Heart left ventricle (tissue), 13 donors: ENCODE data around the gene SPATA3.

Source experiments
- CTCF ChIP-seq, 12 donors: fragments of 200-600 bp; sonication (generic) in 4 of 12; IDR thresholded peaks; one replicate each; pipeline versions ENCODE4 v1.5.0 to v1.8.0; 2018 to 2022; ENCODE audit warnings: antibody characterized with exemption in 12 of 12, mild to moderate bottlenecking in 5 of 12
- POLR2A ChIP-seq, 2 donors: fragments of 450-650 bp; IDR thresholded peaks; one replicate each; pipeline ENCODE4 v1.6.1; 2017; ENCODE audit warnings: antibody characterized with exemption in 2 of 2, mild to moderate bottlenecking in 2 of 2, moderate library complexity in 2 of 2
- donor health status: ischemic (EF 13 %, LVEDD 7.1; RV severe dilation, severe dysfunction).
- donor health status: DM: no; HTN: yes; CAD: no.
- donor health status: DM: no; HTN: no; CAD: no.
- donor health status: ischemic (EF 25% LVEDD 6.9; RV normal size, moderate dysfunction).
- donor health status: ischemic (EF 25% LVEDD 5.7; RV mildly dilated, moderate dysfunction).
- donor health status: ischemic (EF 35%, LVEDD 5.7; RV mildly dilated, moderate dysfunction).
- donor health status: nonischemic (EF 11% LVEDD 7.7; RV severe dilation, severe dysfunction).
- donor health status: DM: yes; HTN: yes; CAD: no.
- donor health status: PGD.
- donor health status: ischemic (EF 29% LVEDD 5.4; RV normal size, mild dysfunction).
- donor health status: nonischemic (EF 23%, LVEDD 6.1; RV moderate dilation, normal function).

- TF ChIP-seq POLR2A (IDR thresholded peaks at IDR 0.05) = no peak
- no peak for TF ChIP-seq CTCF (IDR thresholded peaks at IDR 0.05)
Observed at GRCh38 chr2:231049286-231050017, 53.5 kb downstream of the SPATA3 start.
